GM15510 (cell line): ENCODE measurements around the gene PFDN4.

ENCODE experiments used
- POLR2A ChIP-seq: IDR thresholded peaks from 3 replicates; pipeline ENCODE4 v1.6.1; 2011; ENCODE audit warnings: borderline replicate concordance; ENCODE audit not compliant: insufficient read length; ENCODE audit errors: extremely low read depth

Gene PFDN4

DNA sequence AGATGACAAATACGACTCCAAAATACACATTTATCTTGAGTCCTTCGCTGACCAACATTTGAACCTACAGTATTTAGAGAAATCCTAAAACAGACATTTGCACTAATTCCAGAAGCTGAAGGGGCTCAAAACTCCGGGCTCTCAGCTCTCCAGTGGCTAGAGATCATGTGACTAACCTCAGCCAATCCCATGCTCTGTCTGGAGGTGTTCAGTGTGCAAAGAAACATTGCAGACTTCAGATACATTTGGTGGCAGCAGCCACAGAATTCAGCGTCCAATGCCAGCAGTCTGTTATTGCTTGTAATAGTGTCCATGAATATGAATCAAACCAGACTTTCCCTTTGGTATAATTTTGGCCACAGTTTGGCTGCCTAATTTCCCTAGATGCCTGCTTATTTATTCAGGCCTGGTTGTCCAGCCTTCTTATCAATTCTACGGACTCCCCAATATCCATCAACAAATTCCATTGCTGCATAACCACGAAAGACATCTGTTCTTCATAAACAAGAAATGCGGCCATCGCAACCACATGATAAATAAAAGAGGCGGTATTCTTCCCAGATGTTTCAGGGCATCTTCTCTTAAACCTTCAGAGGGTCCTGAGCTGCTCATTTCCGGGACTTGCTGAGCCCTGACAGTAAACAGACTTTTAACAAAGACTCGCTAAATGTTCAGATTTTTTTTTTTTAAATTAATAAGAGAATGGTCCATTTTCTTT, 19.6 kb upstream of the PFDN4 start:
- TF ChIP-seq POLR2A: no peak

DNA sequence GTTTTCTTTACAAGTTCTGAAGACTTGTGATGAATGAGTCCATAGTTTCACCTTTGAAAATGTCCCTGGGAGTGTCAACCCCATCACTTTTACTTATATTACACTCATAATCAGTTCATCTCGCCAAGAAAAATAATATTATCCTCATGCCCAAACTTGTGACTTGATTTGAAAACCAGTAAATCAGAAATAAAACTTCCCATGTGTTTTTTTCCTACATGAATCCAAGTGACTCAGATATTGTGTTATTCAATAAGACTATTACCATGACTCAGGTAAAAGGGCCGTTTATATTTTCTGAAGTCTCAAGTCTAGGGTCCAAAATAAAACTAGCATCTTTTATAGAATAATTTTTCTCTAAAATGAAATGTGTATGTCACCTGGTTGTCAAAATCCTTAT, 18.3 kb upstream of the PFDN4 start:
- no peak for TF ChIP-seq POLR2A

DNA sequence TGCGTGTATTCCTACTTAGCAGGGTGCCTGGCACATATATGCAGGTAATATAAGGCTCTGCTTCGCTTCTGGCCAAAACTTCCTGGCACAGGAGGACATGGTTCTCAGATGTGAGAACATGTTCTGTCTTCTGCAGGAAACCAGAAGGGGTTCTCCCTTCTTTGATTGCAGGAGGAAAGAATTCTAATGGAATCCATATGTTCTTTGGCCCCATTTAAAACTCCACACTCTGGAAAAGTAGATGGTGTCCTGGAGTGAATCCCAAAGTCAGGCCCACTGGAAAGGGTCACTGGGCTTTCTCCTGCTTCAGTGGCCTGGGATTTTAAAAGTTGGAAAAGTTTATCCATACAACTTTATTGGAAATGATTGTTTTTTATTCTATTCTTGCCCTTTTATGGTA, 17.7 kb upstream of the PFDN4 start:
- TF ChIP-seq POLR2A: no peak

DNA sequence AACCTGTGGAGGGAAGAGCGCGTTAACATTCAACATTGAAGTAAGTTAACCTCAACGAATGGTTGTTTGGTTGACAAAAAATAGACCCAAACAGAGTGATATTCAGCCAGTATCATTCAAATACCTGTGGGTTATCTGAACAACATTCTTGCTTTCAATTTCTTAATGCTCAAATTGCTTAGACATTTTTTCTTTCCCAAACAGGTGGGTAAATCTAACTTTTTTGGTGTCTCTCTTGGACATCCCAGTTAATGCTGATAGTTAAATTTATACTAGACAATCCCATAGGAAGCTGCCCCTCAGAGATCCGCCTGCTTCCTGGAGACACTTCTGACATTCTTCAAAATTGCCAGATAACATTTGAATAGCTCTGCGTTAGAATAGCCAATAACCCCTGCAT, 14.1 kb upstream of the PFDN4 start:
- no peak for TF ChIP-seq POLR2A

DNA sequence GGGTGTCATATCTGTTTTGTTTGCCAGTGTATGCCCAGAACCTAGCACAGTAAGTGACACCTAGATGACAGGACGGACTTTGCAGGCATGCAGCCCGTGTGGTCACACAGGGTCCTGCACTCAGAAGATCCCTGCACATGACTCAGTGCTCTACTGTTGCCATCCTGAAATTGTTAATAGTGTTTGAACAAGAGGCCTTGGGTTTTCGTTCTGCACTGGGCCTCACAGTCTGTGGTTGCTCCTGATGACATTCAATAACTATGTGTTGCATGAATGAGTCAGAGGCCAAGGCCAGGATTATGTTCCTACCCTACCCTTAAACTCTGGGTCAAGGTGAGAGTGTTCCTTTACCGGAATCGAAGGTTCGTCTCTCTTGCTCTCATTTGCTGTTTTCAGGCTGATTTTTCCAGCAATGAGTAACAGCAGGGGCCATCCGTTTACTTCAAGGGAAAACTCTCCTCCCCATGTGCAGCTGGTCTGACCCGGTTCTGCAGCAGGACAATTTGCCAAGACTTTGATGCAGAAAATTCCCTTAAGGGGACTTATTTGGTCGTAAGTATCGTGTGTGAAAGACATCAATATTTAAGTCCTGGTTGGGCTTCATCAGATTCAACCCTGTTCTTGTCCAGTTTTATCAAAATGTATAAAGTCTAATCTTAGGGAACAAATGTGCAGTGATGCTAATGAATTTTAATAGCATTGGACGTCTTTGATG, 13.0 kb upstream of the PFDN4 start:
- TF ChIP-seq POLR2A: no peak

DNA sequence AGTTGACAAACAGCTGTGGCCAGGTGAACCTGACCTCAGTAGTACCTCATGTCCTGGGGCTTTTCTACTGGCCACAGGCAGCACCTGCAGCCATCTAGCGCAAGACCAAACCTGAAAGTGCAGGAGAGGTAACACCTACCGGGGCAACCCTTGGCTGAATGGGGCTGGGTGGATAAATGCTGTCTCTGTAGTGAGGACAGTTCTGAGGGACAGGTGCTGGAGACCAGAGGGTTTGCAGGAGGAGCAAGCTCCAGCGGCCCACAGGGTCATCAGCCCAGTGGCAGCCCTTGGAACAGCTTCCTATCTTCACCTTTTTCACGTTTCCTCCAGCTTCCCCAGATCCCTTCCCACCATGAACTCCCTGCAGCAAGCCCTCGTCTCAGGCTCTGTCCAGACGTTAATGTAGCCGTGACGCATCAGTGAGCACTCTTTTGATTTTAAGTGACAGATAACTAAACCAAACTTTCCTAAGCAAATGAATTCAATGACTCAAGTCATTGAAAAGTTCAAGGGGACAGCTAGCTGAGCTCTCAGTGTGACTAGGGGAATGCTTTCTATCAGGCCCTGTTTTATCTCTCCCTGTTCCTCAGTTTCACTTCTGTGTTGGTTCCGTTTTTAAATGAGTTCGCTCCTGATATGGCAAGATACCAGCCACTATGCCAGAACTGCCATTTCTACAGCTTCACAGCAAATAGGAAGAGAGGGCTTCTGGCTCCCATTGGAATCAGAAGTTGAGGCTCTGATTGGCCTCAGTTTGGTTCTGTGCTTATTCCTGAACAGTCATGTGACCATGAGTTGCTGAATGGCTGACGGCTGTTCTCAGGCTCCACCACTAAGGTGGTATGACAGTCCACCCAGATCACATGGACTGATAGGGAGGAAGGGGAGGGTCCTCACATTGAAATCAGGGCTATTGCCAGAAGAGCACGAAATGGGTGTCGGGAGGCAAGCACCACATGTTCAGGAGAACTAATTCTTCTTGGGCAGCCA, 12.1 kb upstream of the PFDN4 start:
- no peak for TF ChIP-seq POLR2A

DNA sequence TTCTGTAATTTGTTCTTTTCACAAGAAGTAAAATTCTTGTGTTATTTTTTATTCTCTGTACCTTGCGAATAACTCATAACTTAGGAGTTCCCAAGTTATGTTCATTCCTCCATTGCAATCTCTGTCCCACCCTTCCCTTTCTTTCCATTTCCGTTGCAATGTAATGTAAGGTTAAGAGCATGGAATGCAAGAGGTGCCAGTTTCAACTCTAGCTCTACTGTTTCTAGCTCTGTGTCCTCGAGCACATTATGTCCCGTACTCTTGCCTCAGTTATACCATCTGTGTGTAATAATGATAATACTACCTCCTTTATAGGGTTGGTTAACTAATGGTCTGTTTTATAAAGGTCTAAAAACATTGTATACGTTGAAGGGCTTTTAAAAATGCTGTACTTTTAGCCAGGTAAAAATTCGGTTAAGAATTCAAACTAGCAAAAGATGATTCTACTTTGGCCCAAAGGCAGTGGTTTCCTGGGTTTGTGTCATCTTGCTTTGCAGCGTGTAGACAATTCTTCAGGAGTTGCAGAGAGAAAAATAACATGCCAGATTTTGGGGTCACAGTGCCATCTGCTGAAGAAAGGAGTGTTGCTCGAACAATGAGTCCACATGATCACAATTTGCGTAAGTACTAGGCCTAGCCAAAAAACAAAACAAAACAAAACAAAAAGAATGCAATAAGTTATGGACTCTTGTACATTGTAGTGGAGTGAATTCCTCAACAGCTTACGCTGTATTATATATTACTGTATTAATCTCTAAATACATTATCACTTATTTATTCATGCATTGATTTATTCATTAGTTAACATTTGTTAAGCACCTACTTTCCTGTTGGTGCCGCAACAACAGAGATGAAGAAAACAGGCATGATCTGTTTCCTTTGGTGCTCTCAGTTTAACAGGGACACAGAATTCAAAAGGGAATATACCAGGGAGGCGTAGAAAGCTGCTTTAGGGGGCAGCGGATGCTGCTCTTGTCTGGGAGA, 10.0 kb upstream of the PFDN4 start:
- TF ChIP-seq POLR2A: no peak

DNA sequence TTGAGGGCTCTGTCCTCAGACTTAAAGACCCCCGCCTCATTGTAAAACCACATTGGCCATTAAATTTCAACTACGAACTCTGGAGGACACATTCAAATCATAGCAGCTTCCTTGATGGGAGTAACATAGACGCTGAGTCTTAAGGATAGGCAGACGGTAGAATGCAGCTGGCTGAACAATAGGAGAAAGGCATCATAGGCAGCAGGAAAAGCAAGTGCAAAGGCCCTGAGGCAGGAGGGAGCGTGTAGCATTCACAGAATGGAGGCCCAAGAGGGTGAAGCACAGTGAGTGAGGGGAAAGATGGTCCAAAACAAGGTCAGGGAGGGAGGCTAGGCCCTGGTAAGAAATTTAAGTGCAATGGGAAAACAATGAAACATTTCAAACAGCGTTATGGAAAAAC, 8.6 kb upstream of the PFDN4 start:
- no peak for TF ChIP-seq POLR2A

DNA sequence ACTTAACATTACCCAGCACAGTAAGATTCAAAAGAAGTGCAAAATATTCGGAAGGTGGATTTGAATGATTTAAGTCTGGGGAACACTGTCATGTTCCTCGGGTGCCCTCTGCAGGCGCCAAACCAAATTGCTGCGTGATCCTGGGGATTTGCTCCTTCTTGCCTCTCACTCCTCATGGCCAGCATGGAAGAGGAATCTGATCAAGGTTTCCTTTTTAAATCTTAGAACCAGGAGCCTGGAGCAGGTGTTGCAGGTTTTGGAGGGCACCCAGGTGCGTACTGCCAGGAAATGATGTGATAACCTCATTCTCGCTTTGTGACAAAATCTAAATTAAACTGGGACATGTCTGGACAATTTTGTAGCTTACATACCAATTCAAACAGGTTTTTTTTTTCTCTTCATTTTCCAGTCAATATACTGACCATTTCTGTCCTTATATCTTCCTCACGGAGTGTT, 8.1 kb upstream of the PFDN4 start:
- no peak for TF ChIP-seq POLR2A

DNA sequence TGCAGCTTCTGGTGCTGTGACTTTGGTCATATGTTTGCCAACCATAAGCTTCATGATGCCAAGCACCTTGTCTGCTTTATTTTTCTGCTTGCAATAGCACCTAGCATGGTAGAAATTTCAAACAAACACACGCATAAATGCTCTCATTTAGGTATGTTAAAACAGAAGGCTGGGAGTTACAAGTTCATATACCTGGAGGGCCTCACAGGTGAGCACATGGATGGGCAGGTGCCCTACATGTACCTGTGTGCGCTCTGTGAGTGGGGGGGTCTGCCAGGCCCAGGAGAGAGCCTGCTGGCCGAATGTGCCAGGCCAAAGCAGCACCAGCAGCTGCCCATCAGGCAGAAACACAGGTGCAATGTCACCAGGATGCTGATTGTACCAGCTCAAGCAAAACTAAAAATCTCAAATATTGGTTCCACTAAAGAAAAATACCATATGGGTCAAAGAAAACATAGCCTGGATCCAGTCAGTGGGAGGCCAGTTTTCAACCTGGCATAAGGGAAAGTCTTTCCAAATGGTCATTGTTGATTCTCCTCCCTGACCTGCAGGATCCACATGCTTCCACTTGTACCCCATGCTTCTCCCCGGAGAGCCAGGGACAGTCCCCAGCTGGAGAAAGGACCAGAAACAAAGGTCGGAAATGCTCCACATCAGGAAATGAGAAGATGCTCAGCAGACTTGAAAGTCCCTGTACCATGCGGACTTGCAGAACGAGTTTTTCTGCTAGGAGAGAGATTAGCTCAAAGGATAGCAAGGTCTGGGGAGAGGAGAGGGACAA, 7.2 kb upstream of the PFDN4 start:
- no peak for TF ChIP-seq POLR2A

DNA sequence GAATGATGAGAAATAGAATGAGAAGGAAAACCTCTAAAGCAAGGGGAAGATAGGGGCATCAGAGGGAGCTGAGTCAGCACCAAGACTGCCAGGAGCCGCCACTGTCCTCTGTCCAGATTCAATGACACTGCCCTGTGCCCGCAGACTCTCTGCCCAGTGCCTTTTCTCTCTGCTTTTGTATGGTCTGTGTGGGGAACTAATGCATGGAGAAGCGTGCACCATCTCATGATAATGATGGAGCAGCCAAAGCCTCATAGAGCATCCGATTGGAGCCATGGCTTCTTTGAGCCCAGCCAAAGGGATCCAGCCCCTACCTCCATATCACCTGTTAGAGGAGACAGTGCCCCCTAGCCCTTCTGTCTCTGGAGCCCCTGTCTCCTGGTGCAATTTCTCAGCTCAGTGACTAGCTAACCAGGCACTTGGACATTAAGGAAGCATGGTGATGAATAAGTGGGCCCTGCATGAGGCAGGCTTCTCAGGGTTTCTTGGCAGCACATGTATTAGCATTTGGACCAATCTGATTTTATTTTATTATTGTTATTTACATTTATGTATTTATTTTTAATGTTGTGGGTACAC, 6.5 kb upstream of the PFDN4 start:
- no peak for TF ChIP-seq POLR2A

DNA sequence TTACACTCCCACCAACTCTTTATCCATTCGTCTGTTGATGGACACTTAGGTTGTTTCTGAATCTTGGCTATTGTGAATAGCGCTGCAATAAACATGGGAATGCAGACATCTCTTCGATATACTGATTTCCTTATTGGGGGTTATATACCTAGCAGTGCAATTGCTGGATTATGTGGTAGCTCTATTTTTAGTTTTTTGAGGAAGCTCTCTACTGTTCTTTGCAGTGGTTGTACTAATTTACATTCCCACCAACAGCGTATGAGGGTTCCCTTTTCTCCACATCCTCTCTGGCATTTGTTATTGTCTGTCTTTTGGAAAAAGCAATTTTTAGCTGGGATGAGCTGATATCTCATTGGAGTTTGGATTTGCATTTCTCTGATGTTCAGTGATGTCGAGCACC, 4.6 kb upstream of the PFDN4 start:
- no peak for TF ChIP-seq POLR2A

DNA sequence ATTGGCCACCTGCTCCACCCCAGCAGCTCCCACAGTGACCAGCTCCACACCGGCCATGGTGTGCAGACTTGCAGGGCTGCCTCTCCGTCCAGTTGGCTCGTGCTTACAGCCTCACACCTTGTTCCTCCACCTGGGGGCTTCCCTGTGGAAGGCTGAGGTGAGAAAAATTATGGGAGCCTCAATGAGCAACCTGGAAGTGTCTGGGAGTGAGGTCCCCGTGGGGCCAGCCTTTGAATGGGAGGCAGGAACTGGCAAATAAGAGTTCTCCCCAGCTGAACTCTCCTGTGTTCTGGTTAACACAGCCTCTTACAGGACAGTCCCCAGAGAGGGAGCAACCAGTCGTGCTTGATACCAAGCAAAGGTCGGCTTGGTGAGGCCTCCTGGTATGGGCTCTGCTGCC, 3.8 kb upstream of the PFDN4 start:
- no peak for TF ChIP-seq POLR2A

DNA sequence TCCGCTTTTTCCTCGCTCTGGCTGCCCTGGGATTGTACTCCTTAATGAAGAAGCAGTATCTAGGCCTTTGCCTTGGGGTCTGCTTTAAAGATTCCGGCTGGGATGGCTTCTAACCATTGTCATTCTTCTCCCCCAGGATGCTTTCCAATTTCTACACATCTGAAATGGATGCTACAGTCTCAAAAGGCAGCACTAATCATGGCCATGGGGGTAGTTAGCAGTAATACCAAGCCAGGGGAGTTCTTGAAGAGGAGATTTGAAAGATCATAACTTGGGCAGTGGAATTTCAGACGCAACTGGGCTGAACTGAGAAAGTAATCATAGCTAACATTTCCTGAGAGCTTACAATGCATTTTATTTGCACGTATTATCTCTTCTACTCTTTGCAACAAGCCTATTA, 3.4 kb upstream of the PFDN4 start:
- TF ChIP-seq POLR2A: no peak

DNA sequence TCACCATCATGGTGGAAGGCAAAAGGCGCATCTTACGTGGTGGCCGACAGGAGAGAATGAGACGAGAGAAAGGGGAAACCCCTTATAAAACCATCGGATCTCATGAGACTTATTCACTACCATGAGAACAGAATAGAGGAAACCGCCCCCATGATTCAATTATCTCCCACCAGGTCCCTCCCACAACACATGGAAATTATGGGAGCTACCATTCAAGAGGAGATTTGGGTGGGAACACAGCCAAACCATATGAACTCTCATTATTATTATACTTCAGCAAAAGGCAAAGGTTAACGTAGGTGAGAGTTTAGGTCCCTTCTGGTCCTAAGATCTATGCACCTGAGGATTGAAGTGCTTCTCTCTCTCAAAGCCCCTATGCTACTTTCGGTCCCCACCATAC, 2.4 kb upstream of the PFDN4 start:
- TF ChIP-seq POLR2A: no peak
